Astrocyte (in vitro differentiated cells and primary cell): ENCODE results near the gene HEXIM1. TPM values are rescaled to one million over a fixed set of nuclear protein-coding genes. Genes with fewer than 3 reads are reported as not detected.
A peak's percentile ranks its signal among the peaks of the same experiment; 100 is the strongest.
"Not testable (repeated sequence)": the region's sequence is repeated elsewhere in the genome, so short reads cannot be mapped to it uniquely, and the experiment has no call there.

Source experiments
- DNase-seq: peaks from one replicate; pipeline ENCODE4 v3.0.0-alpha.2; 2010; ENCODE audit warnings: low read depth
- FAIRE-seq: peaks from 2 replicates; lab custom pipeline; 2011; peaks lifted over from hg19 to GRCh38; lab: Jason Lieb, UNC
- H2AFZ ChIP-seq: 2 replicates; pipeline ENCODE4 v1.6.0; 2012; ENCODE audit warnings: low read depth, low read length, inconsistent platforms
- H3K27ac ChIP-seq: 2 replicates; pipeline ENCODE4 v1.5.1; 2011; ENCODE audit warnings: low read depth, low read length, inconsistent platforms
- H3K27me3 ChIP-seq: 2 replicates; pipeline ENCODE4 v1.6.0; 2011; ENCODE audit warnings: low read length, inconsistent platforms; ENCODE audit not compliant: insufficient read depth
- H3K36me3 ChIP-seq: 2 replicates; pipeline ENCODE4 v1.5.1; 2011; ENCODE audit warnings: low read length, inconsistent platforms; ENCODE audit not compliant: insufficient read depth
- H3K4me1 ChIP-seq: 2 replicates; pipeline ENCODE4 v1.5.1; 2011; ENCODE audit warnings: low read length, inconsistent platforms; ENCODE audit not compliant: insufficient read depth
- H3K4me2 ChIP-seq: 2 replicates; pipeline ENCODE4 v1.6.0; 2012; ENCODE audit warnings: low read length, inconsistent platforms
- H3K4me3 ChIP-seq: 2 replicates; pipeline ENCODE4 v1.5.1; 2011; ENCODE audit warnings: low read depth, mild to moderate bottlenecking, low read length, inconsistent platforms; ENCODE audit not compliant: insufficient read depth
- H3K79me2 ChIP-seq: 2 replicates; pipeline ENCODE4 v1.6.0; 2012; ENCODE audit warnings: mild to moderate bottlenecking, low read length, inconsistent platforms; ENCODE audit not compliant: insufficient read depth
- H3K9ac ChIP-seq: 2 replicates; pipeline ENCODE4 v1.6.0; 2012; ENCODE audit warnings: mild to moderate bottlenecking, low read length, inconsistent platforms
- H3K9me3 ChIP-seq: 2 replicates; pipeline ENCODE4 v1.5.1; 2012; ENCODE audit warnings: low read depth, mild to moderate bottlenecking, low read length, inconsistent platforms; ENCODE audit not compliant: insufficient read depth
- H4K20me1 ChIP-seq: 2 replicates; pipeline ENCODE4 v1.6.0; 2012; ENCODE audit warnings: low read length, inconsistent platforms; ENCODE audit not compliant: insufficient read depth
- H3K27ac Mint-ChIP-seq: one replicate; pipeline ENCODE4 v1.8.0; 2021; ENCODE audit warnings: mild to moderate bottlenecking, mixed read lengths; ENCODE audit not compliant: unreplicated experiment
- H3K27me3 Mint-ChIP-seq: one replicate; pipeline ENCODE4 v1.8.0; 2021; ENCODE audit warnings: low read depth, mixed read lengths; ENCODE audit not compliant: unreplicated experiment
- H3K36me3 Mint-ChIP-seq: one replicate; pipeline ENCODE4 v1.8.0; 2021; ENCODE audit warnings: low read depth, mixed read lengths; ENCODE audit not compliant: unreplicated experiment
- H3K4me1 Mint-ChIP-seq: one replicate; pipeline ENCODE4 v1.8.0; 2021; ENCODE audit warnings: low read depth, mixed read lengths; ENCODE audit not compliant: unreplicated experiment
- H3K4me3 Mint-ChIP-seq: one replicate; pipeline ENCODE4 v1.8.0; 2021; ENCODE audit warnings: mild to moderate bottlenecking, moderate library complexity, mixed read lengths; ENCODE audit not compliant: unreplicated experiment
- H3K9me3 Mint-ChIP-seq: one replicate; pipeline ENCODE4 v1.8.0; 2021; ENCODE audit warnings: mild to moderate bottlenecking, mixed read lengths; ENCODE audit not compliant: unreplicated experiment
- EZH2 ChIP-seq: IDR thresholded peaks from 2 replicates; pipeline ENCODE4 v1.6.1; 2012; ENCODE audit warnings: mild to moderate bottlenecking, low read length, inconsistent platforms; ENCODE audit not compliant: insufficient read depth
- total RNA-seq: library from RNA; stranded (reverse); gene quantifications from 2 replicates; pipeline ENCODE4 v1.2.1, GENCODE V29; 2021
- TF ChIP-seq, protein P1 (sequence below): IDR thresholded peaks from 2 replicates; pipeline ENCODE4 v1.5.1; 2011; ENCODE audit warnings: low read depth, mild to moderate bottlenecking, inconsistent platforms, low read length, moderate library complexity; ENCODE audit not compliant: insufficient read depth

HEXIM1 gene
- total RNA-seq, 1 donor from 2014 or later: 44.5 TPM

DNA sequence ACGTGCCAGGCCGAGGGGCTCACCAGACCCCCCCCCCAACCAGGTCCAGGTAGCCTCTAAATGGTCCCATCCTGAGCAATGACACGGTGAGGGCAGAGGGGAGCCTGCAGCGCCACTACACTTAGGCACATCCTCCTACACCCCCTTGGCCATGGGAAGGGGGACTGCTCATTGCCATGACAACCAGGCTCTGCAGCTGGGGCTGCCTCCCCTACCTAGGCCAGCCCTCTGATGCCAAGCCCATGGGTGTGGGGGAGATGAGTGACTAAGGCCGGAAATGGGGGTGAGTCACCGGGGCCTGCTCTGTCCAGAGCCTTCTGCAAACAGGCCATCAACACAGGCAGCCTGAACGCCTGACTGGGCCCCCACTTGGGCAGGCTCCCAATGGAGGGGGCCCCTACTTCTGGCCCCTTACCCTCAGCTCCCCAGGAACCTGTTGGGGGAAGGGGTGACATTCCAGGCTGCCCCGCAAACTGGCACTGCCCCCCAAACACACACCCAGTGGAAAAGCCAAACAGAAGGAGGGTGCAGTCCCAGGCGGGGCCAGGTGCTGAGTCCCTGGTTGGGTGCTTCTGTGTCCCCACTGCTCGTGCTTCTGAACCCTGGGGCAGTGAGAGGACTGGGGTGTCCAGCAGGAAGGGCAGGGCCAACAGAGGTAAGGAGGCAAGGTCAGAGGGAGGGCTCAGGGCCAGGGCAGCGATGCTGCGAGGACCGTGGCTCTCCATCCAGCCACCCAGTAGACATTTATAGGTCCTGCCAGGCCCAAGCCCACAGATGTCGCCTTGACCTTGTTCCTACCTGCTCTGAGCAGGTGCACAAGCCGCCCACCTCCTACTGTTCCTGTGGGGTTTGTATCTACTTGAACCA is 24.1 kb upstream of the HEXIM1 start:
- H3K79me2 ChIP-seq: peaks cover 51% of the 10 kb centered on the region

DNA sequence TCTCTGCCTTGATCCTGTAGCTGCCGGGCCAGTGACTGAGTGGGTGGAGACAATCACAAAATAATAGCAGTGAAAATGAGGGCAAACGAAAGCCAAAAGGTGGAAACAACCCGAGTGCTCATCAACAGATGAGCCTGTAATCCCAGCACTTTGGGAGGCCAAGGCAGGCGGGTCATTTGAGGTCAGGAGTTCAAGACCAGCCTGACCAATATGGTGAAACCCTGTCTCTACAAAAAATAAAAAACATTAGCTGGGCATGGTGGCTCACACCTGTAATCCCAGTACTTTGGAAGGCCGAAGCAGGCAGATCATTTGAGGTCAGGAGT is 23.5 kb upstream of the HEXIM1 start:
- H2AFZ ChIP-seq, H4K20me1 ChIP-seq, H3K27me3 Mint-ChIP-seq, H3K4me3 Mint-ChIP-seq, DNase-seq, H3K9me3 Mint-ChIP-seq, FAIRE-seq, H3K9me3 ChIP-seq, H3K4me3 ChIP-seq, H3K36me3 ChIP-seq, H3K36me3 Mint-ChIP-seq, H3K27me3 ChIP-seq, H3K27ac Mint-ChIP-seq: not testable (repeated sequence)
- Histone ChIP-seq H3K4me1 (peaks cover 45% of the 10 kb centered on the region), H3K79me2 (peaks cover 57% of the 10 kb centered on the region), H3K27ac (peak overlapping the region; percentile 74), H3K9ac (peak overlapping the region; percentile 54), H3K4me2 (peak overlapping the region; percentile 63)
- peaks cover 34% of the 10 kb centered on the region for H3K4me1 Mint-ChIP-seq

More for the DNA sequence above, 24.1 kb upstream of the HEXIM1 start:
- Mint-ChIP-seq H3K36me3 (peaks cover 4% of the 10 kb centered on the region), H3K27me3 (no peaks in the 10 kb centered on the region), H3K4me3 (no peak overlapping the region), H3K4me1 (peaks cover 28% of the 10 kb centered on the region), H3K9me3 (no peaks in the 10 kb centered on the region), H3K27ac (peak overlapping the region; percentile 81)
- Histone ChIP-seq H3K9ac (peak overlapping the region; percentile 54), H2AFZ (no peak overlapping the region), H3K9me3 (no peaks in the 10 kb centered on the region), H4K20me1 (no peaks in the 10 kb centered on the region), H3K4me3 (no peak overlapping the region), H3K36me3 (no peaks in the 10 kb centered on the region), H3K27me3 (no peaks in the 10 kb centered on the region), H3K4me1 (peaks cover 41% of the 10 kb centered on the region), H3K27ac (peak overlapping the region; percentile 74), H3K4me2 (peak overlapping the region; percentile 63)
- peak; percentile 47 for FAIRE-seq
- peak; percentile 86 for DNase-seq
- no peak for TF ChIP-seq EZH2
- TF ChIP-seq, protein P1, sequence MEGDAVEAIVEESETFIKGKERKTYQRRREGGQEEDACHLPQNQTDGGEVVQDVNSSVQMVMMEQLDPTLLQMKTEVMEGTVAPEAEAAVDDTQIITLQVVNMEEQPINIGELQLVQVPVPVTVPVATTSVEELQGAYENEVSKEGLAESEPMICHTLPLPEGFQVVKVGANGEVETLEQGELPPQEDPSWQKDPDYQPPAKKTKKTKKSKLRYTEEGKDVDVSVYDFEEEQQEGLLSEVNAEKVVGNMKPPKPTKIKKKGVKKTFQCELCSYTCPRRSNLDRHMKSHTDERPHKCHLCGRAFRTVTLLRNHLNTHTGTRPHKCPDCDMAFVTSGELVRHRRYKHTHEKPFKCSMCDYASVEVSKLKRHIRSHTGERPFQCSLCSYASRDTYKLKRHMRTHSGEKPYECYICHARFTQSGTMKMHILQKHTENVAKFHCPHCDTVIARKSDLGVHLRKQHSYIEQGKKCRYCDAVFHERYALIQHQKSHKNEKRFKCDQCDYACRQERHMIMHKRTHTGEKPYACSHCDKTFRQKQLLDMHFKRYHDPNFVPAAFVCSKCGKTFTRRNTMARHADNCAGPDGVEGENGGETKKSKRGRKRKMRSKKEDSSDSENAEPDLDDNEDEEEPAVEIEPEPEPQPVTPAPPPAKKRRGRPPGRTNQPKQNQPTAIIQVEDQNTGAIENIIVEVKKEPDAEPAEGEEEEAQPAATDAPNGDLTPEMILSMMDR: no peak

DNA sequence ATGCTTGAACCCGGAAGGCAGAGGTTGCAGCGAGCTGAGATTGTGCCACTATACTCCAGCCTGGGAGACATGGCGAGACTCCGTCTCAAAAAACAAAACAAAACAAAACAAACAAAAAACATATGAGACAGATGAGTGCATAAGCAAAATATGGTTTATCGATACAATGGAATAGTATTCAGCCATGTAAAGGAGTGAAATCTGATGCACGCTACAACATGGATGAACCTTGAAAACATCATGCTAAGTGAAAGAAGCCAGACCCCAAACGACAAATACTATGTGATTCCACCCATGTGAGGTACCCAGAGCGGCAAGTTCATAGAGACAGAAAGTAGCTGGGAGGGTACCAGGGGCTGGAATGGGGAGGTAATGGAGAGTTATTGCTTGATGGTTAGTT is 22.8 kb upstream of the HEXIM1 start:
- H3K27me3 ChIP-seq: no peaks in the 10 kb centered on the region
- DNase-seq (no peak), FAIRE-seq (no peak)
- H4K20me1 ChIP-seq: peaks cover under 1% of the 10 kb centered on the region
- no peaks in the 10 kb centered on the region for H3K9me3 Mint-ChIP-seq
- H3K27ac ChIP-seq: no peak overlapping the region
- no peak overlapping the region for H3K9ac ChIP-seq
- TF ChIP-seq, protein P1: no peak
- no peak for TF ChIP-seq EZH2
- no peaks in the 10 kb centered on the region for H3K9me3 ChIP-seq
- no peak overlapping the region for H3K4me3 ChIP-seq
- peaks cover 34% of the 10 kb centered on the region for H3K4me1 Mint-ChIP-seq
- peaks cover 50% of the 10 kb centered on the region for H3K4me1 ChIP-seq
- H2AFZ ChIP-seq: no peak overlapping the region
- no peaks in the 10 kb centered on the region for H3K36me3 ChIP-seq
- no peak overlapping the region for H3K4me3 Mint-ChIP-seq
- no peak overlapping the region for H3K4me2 ChIP-seq
- H3K36me3 Mint-ChIP-seq: peaks cover 4% of the 10 kb centered on the region
- H3K27ac Mint-ChIP-seq: peak overlapping the region; percentile 18
- no peaks in the 10 kb centered on the region for H3K27me3 Mint-ChIP-seq
- H3K79me2 ChIP-seq: peaks cover 65% of the 10 kb centered on the region
